NCI-H2196 (cell line): ENCODE measurements around the gene ZSWIM1.
"Not testable (repeated sequence)": the region's sequence is repeated elsewhere in the genome, so short reads cannot be mapped to it uniquely, and the experiment has no call there.

Experiments
- DNase-seq: peaks from one replicate; lab custom pipeline; 2025; ENCODE audit not compliant: unreplicated experiment; lab: John Stamatoyannopoulos, UW

Gene ZSWIM1

GRCh38 chr20:45887346-45887715 lies 6.3 kb downstream of the ZSWIM1 start, which contains the start of gene SPATA25:
TSS of gene SPATA25 (minus strand) at chr20:45887622. CDS start at chr20:45887590, 32 bp downstream.
- no peak for DNase-seq

- DNase-seq = no peak
These were observed 7.7 kb downstream of the ZSWIM1 start for GRCh38 chr20:45888681-45889080.

GRCh38 chr20:45890077-45890984 lies 9.3 kb downstream of the ZSWIM1 start:
- DNase-seq = peak; percentile 30

GRCh38 chr20:45890985-45891983 lies 10.3 kb downstream of the ZSWIM1 start, which contains the start of the genes CTSA and NEURL2:
TSS of gene CTSA (plus strand) at chr20:45891335. CDS start at chr20:45891569, 234 bp downstream.
TSS of gene NEURL2 (minus strand) at chr20:45891208. CDS start at chr20:45890991, 217 bp downstream.
- peak; percentile 85 for DNase-seq

DNA sequence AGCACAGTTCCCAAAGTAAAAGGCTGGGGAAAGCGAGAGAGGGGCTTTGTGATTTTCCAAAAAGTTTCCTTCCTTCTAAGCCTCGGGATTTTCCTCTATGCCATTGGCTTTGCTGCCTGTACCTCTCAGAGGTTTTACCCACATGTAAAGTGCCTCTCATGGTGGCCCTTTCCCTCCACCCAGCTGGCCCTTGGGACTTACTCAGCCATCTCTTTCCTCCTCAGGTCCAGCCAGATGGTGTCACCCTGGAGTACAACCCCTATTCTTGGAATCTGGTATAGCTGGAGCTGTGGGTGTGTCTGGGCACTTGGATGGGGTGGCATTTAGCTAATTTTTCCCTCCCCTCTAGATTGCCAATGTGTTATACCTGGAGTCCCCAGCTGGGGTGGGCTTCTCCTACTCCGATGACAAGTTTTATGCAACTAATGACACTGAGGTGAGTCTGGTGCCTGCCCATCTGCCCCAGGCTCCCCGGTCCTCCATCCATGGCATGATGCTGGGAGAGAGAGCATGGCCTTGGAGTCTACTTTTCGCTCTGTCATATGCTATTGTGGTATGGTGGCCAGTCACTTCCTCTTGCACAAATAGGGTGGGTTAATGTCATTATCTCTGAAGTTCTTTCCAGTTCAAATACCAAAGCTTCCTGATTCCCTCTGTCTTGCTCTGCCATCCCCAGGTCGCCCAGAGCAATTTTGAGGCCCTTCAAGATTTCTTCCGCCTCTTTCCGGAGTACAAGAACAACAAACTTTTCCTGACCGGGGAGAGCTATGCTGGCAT lies 11.2 kb downstream of the ZSWIM1 start:
- peak; percentile 21 for DNase-seq

DNA sequence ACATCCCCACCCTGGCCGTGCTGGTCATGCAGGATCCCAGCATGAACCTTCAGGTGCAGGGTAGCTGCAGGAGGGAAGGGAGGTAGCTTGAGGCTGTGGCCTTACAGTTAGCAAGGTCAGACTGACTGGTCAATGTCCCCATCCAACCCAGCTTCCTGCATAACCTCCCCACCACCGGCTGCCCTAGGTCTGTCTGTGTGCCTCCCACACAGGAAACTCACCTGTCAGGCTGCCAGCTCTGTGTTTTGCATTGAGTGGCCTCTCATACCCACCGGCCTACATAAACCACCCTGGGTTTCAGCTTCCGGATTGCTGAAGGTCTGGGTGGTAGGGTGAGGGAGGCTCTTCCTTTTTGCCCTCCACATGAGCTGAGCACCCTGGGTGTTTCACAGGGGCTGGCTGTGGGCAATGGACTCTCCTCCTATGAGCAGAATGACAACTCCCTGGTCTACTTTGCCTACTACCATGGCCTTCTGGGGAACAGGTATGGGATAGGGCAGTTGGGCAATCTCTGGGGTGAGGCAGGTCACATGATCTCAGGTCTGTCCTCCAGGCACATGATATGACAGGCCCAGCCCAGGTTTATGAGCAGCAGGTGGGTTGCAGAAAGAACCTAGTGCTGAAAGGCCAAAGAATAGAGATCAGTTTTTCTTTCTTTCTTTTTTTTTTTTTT lies 11.9 kb downstream of the ZSWIM1 start:
- no peak for DNase-seq

DNA sequence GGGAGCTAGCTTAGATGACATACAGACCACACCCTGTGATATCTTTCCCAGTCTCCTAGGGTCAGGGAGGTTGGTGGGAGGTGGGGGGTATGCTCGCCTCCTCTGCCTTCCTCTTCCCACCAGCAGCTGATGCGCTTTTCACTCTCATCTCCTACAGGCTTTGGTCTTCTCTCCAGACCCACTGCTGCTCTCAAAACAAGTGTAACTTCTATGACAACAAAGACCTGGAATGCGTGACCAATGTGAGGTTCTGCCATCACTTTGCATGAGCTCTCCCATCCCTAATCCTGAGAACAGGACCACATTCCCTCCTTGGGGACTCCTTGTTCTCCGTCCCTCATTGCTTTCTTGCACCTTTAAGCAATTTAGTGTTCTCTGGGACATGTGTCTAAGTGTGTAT lies 12.8 kb downstream of the ZSWIM1 start:
- no peak for DNase-seq

DNA sequence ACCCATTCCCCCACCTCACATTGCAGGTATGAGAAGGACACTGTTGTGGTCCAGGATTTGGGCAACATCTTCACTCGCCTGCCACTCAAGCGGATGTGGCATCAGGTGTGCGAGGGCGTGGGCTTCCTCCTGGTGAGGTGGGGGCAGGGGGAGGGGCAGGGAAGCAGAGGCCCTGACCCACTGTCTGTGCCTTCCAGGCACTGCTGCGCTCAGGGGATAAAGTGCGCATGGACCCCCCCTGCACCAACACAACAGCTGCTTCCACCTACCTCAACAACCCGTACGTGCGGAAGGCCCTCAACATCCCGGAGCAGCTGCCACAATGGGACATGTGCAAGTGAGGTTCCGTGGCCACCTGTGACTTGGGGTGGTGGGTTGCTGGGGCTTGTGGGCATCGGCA lies 13.8 kb downstream of the ZSWIM1 start:
- DNase-seq = no peak

DNA sequence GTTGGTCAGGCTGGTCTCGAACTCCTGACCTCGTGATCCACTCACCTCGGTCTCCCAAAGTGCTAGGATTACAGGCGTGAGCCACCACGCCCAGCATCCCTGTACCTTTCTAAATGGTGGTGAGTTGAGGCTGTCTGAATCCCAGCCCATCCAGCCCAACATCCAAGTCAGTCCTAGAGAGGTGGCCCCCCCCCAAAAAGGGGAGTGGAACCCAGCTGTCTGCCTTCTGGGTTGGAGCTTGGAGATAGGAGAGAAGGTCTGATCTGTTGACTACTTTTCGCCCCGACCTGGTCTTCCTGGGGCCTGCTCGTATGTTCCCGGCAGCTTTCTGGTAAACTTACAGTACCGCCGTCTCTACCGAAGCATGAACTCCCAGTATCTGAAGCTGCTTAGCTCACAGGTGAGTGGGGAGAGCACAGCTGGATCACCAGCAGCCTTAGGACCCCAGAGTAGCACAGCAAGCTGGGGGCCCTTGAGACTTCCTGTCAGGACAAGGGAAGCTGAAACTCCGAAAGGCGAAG lies 15.7 kb downstream of the ZSWIM1 start:
- no peak for DNase-seq

DNA sequence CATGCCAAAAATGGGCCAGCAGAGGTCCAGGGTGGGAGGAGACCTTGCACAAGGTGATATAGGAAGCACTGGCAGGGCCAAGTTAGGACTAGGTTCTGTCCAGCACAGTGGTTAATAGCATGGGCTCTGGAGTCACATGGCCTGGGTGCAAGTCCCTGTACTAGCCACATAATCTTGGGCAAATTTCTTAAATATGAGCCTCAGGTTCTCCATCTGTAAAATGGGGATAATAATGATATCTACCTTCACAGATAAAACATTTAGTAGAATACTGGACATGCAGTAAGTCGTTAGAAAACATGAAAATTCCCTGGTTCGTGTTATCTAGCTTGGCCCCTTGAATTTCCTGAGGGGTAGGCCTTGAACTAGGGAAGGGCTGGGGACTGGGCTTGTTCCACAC lies 16.3 kb downstream of the ZSWIM1 start:
- no peak for DNase-seq

DNA sequence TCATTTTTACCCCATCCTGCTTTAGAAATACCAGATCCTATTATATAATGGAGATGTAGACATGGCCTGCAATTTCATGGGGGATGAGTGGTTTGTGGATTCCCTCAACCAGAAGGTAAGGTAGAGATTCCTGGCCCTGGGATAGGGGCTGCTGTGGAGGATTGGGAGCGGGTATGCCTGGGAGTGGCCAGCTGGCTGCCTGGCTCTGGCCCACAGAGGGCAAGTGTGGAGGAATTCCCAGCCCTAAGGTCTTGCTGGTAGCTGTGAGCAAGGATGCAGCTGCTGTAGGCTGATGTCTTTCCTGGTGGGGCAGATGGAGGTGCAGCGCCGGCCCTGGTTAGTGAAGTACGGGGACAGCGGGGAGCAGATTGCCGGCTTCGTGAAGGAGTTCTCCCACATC lies 16.7 kb downstream of the ZSWIM1 start:
- DNase-seq = no peak

- no peak for DNase-seq
These were observed 17.3 kb downstream of the ZSWIM1 start for GRCh38 chr20:45898285-45898684.

DNA sequence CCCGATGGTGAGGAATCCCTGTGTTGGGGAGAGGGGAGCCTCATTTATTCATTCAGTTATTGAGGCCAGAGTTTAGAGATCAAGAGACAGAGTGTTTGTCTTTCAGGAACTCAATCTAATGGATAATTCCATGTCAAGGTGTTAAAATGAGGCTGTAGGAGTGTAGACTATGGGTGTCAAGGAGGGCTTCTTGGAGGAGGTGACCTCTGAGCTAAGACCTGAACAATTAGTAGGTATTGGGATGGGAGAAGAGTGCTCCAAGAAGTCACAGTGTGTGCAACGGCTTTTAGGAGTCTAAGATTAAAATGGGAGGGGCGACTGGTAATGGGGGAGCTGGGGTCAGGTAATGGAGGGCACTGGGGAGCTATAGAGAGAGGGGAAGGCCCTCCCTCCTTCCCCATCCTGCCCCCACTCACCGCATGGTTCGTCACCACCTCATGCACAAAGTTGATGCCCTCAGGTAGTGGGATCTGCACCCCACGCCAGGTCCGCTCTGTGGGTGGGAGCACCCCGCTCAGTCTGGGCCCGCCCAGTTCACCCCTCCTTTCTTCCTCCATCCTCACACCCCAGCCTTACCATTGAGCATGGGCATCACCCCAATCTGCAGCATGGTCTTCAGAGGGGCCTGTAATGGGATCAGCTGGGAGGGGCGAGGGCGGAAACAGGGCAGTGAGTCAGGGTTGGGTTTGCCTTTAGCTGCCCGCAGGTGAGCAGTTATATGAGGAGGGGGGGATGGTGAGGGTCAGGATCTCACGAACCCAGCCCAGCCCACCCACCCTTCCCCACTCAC lies 18.2 kb downstream of the ZSWIM1 start:
- no peak for DNase-seq

DNA sequence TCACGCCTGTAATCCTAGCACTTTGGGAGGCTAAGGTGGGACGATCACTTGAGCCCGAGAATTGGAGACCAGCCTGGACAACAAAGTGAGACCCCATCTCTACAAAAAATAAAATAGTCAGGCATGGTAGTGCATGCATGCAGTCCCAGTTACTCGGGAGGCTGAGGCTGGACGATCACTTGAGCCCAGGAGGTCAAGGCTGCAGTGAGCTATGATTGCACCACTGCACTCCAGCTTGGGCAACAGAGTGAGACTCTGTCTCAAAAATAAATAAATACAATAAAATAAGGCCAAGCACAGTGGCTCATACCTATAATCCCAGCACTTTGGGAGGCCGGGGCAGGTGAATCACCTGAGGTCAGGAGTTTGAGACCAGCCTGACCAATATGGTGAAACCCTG lies 20.3 kb downstream of the ZSWIM1 start:
- not testable (repeated sequence) for DNase-seq

DNA sequence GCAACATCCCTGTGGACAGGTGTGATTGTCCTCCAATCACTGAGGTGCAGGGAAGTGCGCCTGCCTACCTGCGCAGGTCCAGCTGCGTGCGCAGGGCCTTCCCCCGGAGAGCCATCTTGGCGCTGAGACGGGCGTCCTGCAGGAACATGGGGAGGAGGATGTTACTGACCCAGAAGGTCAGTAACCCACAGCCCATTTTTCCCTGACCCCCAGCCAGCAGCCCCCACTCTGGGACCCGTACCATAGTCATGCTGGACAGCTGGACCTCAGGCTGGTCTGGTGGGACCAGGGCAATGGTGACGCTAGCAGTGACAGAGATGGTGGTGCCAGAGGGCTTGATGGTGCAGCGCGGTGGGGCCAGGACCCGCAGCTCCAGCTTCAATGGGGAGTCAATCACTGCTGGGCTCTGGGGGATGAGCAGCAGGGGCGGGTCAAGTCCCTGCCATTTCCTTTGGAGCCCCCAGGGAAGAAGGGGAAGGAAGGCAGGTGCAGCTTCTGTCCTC lies 21.2 kb downstream of the ZSWIM1 start:
- no peak for DNase-seq

DNA sequence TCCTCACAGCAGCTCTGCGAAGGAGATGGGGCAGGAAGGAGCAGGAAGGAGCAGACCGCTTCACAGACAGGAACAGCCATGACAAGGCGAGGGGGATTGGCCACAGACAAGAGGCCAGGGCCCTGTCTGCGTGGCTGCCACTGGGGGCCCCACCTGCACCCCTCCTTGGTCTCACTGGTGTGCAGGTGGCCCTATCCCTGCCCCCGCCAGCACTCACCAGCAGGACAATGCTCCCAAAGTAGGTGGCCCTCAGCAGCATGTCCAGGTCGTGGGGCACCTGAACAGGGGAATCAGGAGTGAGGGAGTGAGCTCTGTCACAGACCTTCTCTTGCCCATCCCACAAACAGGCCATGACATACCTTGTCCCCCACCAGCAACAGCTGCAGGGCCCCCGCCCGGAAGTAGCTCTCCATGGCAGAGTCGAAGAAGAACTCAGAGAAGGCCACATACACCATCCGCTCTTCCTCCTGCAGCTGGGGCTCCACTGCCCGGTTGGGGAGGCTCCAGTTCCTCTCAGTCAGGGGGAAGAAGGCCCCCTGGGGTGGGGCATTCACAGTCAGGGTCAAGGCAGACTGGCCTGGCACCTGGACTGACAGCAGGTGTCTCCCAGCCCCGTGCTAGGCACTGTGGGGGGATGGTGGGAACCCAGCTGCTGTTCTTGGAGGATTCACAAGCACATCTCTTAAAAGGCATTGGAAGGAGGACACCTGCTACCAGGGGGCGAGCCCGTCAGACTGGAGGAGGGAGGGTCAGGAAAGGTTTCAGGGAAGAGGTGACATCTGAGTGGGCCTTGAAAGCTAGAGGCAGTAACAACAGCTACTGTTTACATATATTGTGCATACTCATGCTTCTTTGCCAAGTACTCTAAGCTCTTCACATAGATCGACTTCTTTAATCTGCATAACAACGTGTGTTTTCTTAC lies 23.8 kb downstream of the ZSWIM1 start:
- DNase-seq = no peak

DNA sequence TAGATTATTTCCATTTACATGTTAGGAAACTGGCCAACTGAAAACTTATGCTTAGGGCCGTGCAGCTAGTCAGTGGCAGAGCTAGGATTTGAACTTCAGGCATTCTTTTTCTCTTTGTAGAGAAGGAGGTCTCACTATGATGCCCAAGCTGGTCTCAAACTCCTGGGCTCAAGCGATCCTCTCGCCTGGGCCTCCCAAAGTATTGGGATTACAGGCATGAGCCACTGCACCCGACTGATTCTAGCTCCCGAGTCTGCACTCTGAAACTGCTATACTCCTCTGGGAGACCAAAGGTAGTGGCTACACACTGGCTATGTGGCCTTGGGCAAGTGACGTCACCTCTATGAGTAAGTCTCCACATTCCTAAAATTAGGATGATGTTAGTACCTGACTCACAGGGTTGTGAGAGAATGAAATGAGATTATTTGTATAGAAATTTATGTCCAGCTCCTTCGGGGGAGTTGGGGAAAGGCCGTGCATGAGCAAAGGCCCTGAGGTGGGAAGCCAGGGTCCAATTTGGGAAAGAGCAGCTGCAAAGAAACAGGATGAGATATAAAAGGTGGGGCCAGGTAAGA lies 24.6 kb downstream of the ZSWIM1 start:
- DNase-seq = no peak
